HG03442 (cell line): Measurements from ENCODE around the gene BICDL2.

ENCODE experiments used
- ATAC-seq: cut with Tn5 transposase; IDR thresholded peaks from one replicate; pipeline ENCODE4 v1.9.1; 2021; ENCODE audit warnings: mild to moderate bottlenecking, moderate library complexity; ENCODE audit not compliant: unreplicated experiment

The BICDL2 gene

GRCh38 chr16:3013491-3013951 is 23.2 kb downstream of the BICDL2 start:
- no peak for ATAC-seq

DNA sequence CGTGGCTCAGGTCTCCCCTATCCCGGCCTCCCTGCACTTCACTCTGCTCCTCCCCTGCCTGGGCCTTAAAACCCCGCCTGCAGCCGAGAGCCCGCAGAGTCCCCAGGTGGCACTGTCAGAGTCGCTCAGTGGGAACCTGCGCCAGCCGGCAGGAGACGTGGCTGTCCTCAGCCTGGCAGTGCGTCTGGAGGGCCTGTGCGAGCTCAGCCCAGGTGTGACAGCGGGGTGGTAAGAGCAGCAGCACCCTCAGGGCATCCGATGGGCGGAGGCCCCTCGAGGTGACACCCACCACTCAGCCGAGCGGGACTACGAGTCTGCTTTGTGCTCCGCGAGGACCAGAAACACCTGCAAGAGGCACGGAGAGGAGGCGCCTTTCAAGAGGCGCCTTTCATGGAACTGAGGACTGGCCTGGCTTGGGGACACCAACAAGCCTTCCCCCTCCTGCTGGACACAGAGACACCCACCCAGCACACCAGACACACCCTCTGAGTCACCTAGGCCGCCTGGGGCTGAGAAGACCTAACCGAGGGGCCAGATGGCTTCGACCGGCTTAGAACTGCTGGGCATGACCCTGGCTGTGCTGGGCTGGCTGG is 23.8 kb downstream of the BICDL2 start, which contains the start of gene CLDN9:
Gene CLDN9, plus strand, starts transcription at position 96 of the 593 bp plus-strand sequence. Its CDS starts 440 bp downstream, at position 536.
- no peak for ATAC-seq

GRCh38 chr16:3012246-3012645 is 24.5 kb downstream of the BICDL2 start:
- ATAC-seq, result no peak

DNA sequence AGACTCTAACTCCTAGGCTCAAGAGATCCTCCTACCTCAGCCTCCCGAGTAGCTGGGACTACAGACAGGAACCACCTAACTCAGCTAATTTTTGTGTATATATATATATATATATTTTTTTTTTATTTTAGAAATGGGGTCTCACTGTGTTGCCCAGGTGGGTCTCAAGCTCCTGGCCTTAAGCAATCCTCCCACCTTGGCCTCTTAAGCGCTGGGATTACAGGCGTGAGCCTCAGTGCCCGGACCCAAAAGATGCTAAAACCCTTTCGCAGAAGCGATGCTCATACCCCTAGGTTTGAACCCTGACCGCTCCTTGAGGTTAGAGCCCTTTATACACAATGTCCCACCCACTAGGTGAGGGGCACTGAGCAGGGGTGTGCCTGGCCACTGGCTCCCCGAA is 26.2 kb downstream of the BICDL2 start:
- ATAC-seq, result no peak

- ATAC-seq, result no peak
Observed at GRCh38 chr16:3009568-3010390, 27.0 kb downstream of the BICDL2 start.

- ATAC-seq, result no peak
Observed at GRCh38 chr16:3008690-3009037, 28.1 kb downstream of the BICDL2 start.

DNA sequence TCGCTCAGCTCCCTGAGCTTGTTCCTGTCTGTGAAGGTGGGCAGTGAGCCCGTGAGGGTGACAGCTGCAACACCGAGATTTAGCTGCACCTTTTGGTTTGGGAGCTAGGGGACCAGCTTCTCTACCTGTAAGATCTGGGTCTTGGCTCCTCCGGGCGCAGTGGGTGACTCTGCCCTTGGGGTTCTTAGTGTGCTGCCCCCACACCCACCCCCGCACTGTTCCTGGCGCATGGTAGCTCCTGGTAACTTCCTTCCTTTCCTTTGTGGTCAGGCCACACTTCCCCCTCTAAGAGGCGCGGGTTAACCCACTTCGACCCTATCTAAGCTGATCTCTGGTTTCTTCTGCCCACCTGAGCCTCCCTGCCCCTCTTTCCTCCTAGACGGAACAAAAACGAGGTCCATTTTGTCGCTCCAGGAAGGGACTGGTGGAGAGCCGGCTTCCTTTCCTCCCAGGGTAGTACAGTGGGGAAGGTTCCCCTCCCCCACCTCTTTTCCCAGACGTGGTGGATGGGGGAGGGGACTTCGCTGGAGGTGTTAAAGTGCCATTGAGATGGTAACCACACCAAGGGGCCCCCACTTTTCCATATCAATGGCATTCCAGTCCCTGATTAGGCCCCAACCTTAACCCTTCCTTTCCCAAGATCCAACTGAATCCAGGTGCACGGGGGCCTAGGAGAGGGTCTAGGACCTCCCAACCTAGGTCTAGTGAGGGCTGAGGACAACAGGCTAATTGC is 28.6 kb downstream of the BICDL2 start:
- no peak for ATAC-seq

DNA sequence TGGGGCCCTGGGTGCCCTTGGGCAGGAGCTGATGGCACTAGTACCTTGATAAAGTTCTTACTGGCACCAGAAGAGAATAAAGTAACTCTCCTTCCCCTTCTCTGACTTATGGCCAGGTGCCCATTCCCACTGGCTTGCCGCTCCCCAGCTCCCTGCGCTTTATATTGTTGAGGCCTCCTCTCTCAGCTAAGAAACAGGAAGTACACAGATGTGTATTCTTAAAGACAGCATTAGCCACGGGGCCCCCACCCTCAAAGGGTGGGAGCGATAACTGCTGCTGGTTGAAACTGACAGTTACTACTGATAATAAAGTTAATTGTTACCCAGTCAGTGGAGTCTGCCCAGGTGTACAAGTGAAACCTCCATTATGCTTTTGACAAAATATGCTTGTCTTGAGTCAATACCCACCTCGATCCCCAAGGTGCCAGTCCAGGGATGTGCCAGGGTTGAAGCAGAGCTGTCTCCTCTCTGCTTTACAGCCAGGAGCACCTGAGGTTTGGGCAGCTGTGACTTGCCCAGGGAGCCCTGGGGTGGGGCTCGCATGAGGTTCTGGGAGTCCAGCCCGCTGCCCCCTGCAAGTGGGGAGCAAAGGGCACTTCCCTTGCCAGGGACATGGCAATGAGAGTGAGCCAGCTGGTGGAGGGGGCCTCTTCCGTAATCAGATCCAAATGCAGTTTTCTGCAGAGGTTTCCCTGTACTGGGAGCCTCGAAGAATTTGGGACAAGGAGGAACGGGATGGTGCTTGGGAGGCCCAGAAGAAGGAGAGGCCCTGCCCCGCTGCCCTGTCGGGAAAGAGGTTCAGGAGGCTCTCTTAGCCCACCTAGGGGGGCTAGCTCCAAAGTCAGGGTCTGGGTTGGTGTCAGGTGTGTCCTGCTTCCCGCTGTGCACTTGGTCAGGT is 29.4 kb downstream of the BICDL2 start:
- ATAC-seq, result no peak

GRCh38 chr16:3004781-3005284 is 31.9 kb downstream of the BICDL2 start:
- no peak for ATAC-seq

DNA sequence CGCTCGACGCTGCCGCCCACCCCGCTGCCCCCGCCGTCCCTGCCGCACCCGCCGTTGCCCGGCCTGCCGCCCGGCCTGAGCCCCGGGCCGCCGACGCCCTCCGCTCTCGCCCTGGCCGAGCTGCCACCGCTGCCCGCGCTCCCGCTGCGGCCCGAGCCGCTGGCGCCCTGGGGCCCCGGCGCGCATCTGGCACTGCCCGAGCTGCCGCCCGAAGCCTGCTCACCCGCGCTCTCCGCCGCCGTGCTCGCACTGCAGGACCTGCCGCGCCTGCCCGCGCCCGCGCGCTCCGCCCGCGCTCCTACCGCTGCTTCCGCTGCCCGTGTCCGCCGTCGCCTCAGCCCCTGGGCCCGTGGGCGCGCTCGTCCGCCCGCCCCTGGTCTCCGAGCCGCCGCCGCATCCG is 32.4 kb downstream of the BICDL2 start:
- ATAC-seq, result no peak

DNA sequence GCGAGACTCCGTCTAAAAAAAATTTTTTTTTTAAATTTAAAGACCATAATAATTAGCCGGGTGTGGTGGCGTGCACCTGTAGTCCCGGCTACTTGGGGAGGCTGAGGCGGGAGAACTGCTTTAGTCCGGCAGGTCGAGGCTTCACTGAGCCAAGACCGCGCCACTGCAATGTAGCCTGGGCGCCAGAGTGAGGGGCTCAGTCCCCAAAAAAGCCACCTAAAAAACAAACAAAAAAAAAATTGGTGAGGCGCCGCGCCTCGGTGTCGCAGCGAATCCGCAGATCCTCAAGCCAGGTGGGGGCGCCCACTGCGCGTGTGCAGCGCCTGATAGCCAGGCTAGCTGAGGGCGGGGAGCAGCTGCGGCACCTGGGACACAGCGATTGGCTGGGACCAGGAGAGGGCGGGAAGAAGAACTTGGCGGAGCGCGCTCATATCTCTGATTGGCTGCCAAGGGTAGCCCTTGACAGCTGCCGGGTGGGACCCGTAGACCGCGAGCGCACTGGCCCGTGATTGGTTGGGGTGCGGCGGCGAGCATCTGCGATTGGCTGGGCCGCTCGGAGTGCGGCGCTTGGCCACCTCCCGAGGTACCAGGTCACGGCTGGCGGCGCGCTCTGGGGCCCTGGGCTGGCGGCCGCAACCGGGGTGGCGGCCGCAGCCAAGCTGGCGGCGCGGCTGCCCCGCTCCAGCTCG is 33.0 kb downstream of the BICDL2 start:
- ATAC-seq, result peak; percentile 96

DNA sequence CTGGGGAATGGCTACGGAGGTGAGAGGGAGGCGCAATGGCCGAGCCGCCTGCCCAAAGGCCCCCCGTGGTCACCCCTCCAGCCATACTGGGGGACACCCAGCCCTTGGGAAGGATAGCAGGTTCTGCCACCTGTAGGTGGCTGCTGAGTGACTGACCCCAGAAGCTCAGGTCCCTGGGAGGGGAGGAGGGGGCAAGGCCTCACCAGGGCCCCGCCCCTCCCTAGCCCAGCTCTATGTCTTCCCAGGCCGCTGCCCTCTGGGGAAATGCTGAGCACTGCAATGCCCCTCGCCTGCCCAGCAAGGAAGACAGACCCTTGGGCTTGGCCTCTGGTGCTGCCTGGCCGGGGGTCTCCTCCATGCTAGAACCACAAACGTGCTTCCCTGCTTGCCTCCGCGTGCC is 35.4 kb downstream of the BICDL2 start:
- no peak for ATAC-seq

GRCh38 chr16:3000540-3000939 is 36.2 kb downstream of the BICDL2 start:
- no peak for ATAC-seq

DNA sequence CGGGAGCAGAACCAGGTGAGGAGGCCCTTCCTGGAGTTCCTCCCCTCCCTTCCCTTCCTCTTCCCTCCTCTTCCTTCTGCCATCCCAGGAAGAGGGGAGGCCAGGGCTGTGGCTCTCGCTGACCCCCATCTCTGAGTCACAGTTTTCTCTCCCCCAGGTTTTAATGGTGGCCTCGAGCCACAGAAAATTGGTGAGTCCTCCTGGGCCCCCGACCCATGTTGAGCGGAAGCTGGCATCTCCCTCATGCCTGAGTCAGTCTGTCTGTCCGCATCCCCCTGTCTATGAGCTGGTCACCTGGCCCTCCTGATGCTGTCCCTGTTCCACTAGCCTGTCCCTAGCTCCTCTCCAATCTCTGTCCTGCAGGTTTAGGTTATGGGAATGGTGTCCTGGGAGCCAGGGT is 36.8 kb downstream of the BICDL2 start:
- no peak for ATAC-seq

DNA sequence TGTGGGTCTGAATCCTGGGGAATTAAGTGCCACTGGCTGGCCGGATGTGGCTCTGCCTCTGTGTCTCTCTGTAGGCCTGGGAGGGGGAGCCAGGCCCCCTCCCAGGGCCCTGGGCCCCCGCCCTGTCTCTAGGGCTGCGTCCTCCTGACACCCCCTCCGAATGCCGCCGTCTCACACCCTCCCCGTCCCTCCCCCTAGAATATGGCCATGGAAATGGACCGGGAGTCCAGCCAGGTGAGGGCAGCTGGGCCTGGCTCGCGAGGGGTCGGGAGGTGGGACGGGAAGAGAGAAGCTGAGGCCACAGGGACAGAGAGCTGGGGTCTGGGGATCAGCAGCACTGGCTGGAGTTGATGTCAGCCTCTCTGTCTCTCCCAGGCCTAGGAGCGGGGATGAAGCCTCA is 40.4 kb downstream of the BICDL2 start:
- no peak for ATAC-seq

DNA sequence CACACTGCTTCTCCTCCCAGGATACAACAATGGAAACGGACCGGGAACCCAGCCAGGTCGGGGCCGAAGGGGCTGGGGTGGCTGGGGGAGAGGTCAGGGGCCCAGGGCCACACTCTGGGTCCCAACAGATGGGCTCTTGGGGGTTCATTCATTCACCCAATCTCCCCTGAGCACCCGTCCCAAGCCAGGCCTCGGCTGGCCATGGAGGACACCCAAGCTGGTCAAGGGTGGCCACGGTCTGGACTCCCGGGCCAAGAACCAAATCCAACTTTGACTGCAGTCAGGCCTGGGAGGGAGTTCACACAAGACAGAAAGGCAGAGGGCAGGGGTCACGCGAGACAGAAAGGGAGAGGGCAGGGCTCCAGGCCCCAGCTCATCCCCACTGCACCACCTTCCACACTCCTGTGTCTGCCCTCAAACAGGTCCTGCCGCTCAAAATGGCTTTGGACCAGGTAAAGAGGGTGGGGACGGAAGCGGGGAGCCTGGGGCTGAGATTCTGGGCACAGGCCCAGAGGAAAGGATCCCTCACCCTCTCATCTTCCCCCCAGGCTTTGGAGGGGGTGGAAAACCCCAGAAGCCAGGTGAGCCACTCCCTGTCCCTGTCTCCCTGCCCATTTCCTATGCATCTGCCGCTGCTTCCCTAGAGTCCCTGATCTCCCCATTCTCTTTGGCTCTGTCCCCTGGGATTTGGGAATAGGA is 44.2 kb downstream of the BICDL2 start:
- no peak for ATAC-seq

GRCh38 chr16:2991566-2992261 is 45.0 kb downstream of the BICDL2 start:
- no peak for ATAC-seq

GRCh38 chr16:2990891-2991290 is 45.9 kb downstream of the BICDL2 start:
- no peak for ATAC-seq

DNA sequence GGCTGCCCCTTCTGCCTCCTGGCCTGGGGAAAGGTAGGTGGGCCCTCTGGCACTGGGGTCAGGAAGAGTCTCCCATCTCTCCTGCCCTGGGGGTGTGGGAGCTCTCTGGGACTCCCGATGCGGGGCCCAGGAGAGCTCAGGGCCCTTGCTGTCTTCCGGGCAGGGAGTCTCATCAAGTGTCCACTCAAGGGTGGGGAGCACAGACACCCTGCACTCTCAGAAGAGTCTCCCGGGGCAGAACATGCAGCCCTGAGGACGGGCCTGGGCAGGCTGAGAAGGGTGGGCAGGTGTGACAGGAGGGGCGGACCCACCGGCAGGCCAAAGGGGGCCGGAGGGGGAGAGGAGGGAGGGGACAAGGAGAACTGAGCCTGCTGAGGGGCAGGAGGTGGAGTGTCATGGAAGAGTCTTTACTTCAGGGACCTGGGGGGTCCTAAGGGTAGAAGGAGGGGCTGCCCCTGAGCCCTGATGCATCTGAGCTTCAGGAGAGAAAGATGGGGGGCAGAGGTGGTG is 48.1 kb downstream of the BICDL2 start:
- no peak for ATAC-seq
